Keratinocyte (primary cell): ENCODE results near the gene PIK3AP1. TPM values are rescaled to one million over a fixed set of nuclear protein-coding genes. Genes with fewer than 3 reads are reported as not detected.

Experiments used
- DNase-seq: peaks from one replicate; pipeline ENCODE4 v3.0.0-alpha.2; 2011; ENCODE audit warnings: low read depth, missing footprints, low spot score
- FAIRE-seq: peaks from 2 replicates; lab custom pipeline; 2011; peaks lifted over from hg19 to GRCh38; lab: Jason Lieb, UNC
- H2AFZ ChIP-seq: 2 replicates; pipeline ENCODE4 v1.6.0; 2012; ENCODE audit warnings: low read length, control low read depth, inconsistent platforms; ENCODE audit not compliant: control insufficient read depth
- H3K27ac ChIP-seq: 2 replicates; pipeline ENCODE4 v1.5.1; 2011; ENCODE audit warnings: low read length; ENCODE audit not compliant: control insufficient read depth, insufficient read depth
- H3K27me3 ChIP-seq: 3 replicates; pipeline ENCODE4 v1.6.0; 2011; ENCODE audit warnings: low read length; ENCODE audit not compliant: control insufficient read depth, insufficient read depth; ENCODE audit errors: extremely low read depth
- H3K36me3 ChIP-seq, 2 experiments: 2 replicates in 1 of 2; 3 replicates in 1 of 2; pipeline ENCODE4 v1.5.1; 2011; ENCODE audit warnings: low read length in 2 of 2, mild to moderate bottlenecking in 1 of 2; ENCODE audit not compliant: control insufficient read depth in 2 of 2, insufficient read depth in 2 of 2; ENCODE audit errors: extremely low read depth in 1 of 2
- H3K4me1 ChIP-seq: 3 replicates; pipeline ENCODE4 v1.5.1; 2011; ENCODE audit warnings: low read length; ENCODE audit not compliant: control insufficient read depth, insufficient read depth; ENCODE audit errors: extremely low read depth
- H3K4me2 ChIP-seq: 3 replicates; pipeline ENCODE4 v1.6.0; 2011; ENCODE audit warnings: low read depth, low read length; ENCODE audit not compliant: control insufficient read depth, insufficient read depth; ENCODE audit errors: extremely low read depth
- H3K4me3 ChIP-seq, 3 experiments: fragments of 200-600 bp in 1 of 3; sonication (generic) in 1 of 3; 2 replicates in 2 of 3; 3 replicates in 1 of 3; pipeline ENCODE4 v1.5.1; 2011 to 2016; ENCODE audit warnings: low read length in 3 of 3, mild to moderate bottlenecking in 3 of 3, control low read depth in 2 of 3, inconsistent platforms in 1 of 3, low read depth in 1 of 3, mixed read lengths in 1 of 3, mixed run types in 1 of 3, moderate library complexity in 1 of 3; ENCODE audit not compliant: control insufficient read depth in 2 of 3, insufficient read depth in 2 of 3; ENCODE audit errors: extremely low read depth in 1 of 3
- H3K79me2 ChIP-seq: 2 replicates; pipeline ENCODE4 v1.6.0; 2012; ENCODE audit warnings: low read length; ENCODE audit not compliant: control insufficient read depth, insufficient read depth
- H3K9ac ChIP-seq: 3 replicates; pipeline ENCODE4 v1.6.0; 2011; ENCODE audit warnings: low read length; ENCODE audit not compliant: control insufficient read depth, insufficient read depth; ENCODE audit errors: extremely low read depth
- H3K9me1 ChIP-seq: 3 replicates; pipeline ENCODE4 v1.6.0; 2011; ENCODE audit warnings: low read length; ENCODE audit not compliant: control insufficient read depth, insufficient read depth; ENCODE audit errors: extremely low read depth
- H3K9me3 ChIP-seq: 2 replicates; pipeline ENCODE4 v1.5.1; 2012; ENCODE audit warnings: low read depth, low read length; ENCODE audit not compliant: control insufficient read depth
- H4K20me1 ChIP-seq: 3 replicates; pipeline ENCODE4 v1.6.0; 2011; ENCODE audit warnings: low read length; ENCODE audit not compliant: control insufficient read depth, insufficient read depth; ENCODE audit errors: extremely low read depth
- EZH2 ChIP-seq: IDR thresholded peaks from one replicate; pipeline ENCODE4 v1.6.1; 2012; ENCODE audit warnings: inconsistent platforms, mild to moderate bottlenecking, low read length, moderate library complexity
- dilution Hi-C: fragments of 300-500 bp; cut with MboI; formaldehyde crosslinking; loops from one replicate; pipeline ENCODE4 v1.7.0; 2020; ENCODE audit warnings: low sequenced_read_pairs; ENCODE audit not compliant: extremely low pct_ligation_motif_present
- polyA plus RNA-seq, 5 experiments: library from polyadenylated mRNA; depleted of rRNA in 3 of 5; stranded (reverse) in 3 of 5; stranded (forward) in 1 of 5; unstranded in 1 of 5; fragments of >200 nt; gene quantifications; 1 replicate in 1 of 5; 2 replicates in 3 of 5; 3 replicates in 1 of 5; pipeline versions ENCODE4 v1.2.1 to v1.2.3, GENCODE V29; 2011 to 2012; ENCODE audit warnings: missing spikeins in 2 of 5, low read depth in 1 of 5, low replicate concordance in 1 of 5
- TF ChIP-seq, protein P1 (sequence below), 3 experiments: IDR thresholded peaks in 1 of 3; conservative IDR thresholded peaks in 1 of 3; optimal IDR thresholded peaks in 1 of 3; 2 replicates in 2 of 3; 3 replicates in 1 of 3; pipeline versions ENCODE3 to v1.5.1; 2011; ENCODE audit warnings: low read length in 3 of 3, mild to moderate bottlenecking in 3 of 3, moderate library complexity in 2 of 3, control low read depth in 1 of 3, inconsistent platforms in 1 of 3; ENCODE audit not compliant: insufficient read depth in 2 of 3; ENCODE audit errors: extremely low read depth in 1 of 3

PIK3AP1 gene
- polyA plus RNA-seq, 1 donor (not counting 4 experiments of a cell fraction or from before 2014, with no cell fraction given) = not detected

DNA sequence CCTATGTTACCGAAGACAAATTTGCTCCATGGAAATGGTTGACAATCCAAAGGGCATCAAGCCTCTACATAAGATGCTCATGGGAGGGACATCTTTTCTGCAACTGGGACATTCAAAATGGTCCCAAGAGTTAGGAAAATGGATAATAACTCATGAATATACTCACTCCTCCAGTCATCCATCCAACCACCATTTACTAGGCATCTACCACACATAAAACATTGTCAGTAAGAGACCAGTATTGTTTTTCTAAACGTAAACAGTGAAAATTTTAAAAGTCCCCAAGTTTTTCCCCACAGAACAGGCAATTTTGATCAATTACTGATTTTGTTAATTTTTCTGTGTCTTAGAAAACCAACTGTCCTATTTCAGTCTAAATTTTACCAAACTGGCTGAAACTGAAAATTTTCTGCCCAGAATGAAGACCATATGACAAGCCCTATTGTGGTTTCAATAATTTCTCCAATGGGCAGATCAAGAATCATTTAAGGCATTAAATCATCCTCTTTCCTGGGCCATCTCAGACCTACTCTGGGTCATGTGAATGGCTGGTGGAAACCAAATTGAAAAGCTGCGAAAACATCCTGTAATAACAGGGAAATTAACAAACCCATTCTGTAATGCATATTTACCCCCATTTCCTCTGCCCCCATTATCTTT, 24.2 kb downstream of the PIK3AP1 start:
- Histone ChIP-seq H4K20me1 (no peaks in the 10 kb centered on the region), H3K9ac (no peak overlapping the region), H3K27me3 (no peaks in the 10 kb centered on the region), H3K9me1 (no peaks in the 10 kb centered on the region), H3K4me2 (no peak overlapping the region), H3K4me3 (no peak overlapping the region), H3K79me2 (no peaks in the 10 kb centered on the region), H3K9me3 (no peaks in the 10 kb centered on the region), H3K36me3 (no peaks in the 10 kb centered on the region), H3K27ac (no peak overlapping the region), H3K4me1 (no peaks in the 10 kb centered on the region), H2AFZ (no peak overlapping the region)
- TF ChIP-seq, protein P1, sequence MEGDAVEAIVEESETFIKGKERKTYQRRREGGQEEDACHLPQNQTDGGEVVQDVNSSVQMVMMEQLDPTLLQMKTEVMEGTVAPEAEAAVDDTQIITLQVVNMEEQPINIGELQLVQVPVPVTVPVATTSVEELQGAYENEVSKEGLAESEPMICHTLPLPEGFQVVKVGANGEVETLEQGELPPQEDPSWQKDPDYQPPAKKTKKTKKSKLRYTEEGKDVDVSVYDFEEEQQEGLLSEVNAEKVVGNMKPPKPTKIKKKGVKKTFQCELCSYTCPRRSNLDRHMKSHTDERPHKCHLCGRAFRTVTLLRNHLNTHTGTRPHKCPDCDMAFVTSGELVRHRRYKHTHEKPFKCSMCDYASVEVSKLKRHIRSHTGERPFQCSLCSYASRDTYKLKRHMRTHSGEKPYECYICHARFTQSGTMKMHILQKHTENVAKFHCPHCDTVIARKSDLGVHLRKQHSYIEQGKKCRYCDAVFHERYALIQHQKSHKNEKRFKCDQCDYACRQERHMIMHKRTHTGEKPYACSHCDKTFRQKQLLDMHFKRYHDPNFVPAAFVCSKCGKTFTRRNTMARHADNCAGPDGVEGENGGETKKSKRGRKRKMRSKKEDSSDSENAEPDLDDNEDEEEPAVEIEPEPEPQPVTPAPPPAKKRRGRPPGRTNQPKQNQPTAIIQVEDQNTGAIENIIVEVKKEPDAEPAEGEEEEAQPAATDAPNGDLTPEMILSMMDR (optimal IDR thresholded peaks at IDR 0.05 in 1 of 3, IDR thresholded peaks at IDR 0.05 in 1 of 3, conservative IDR thresholded peaks at IDR 0.05 in 1 of 3; ENCODE audit: extremely low read depth in 1 of 3, insufficient read depth in 2 of 3, low read length in 3 of 3) = no peak
- no peak for TF ChIP-seq EZH2
- FAIRE-seq = no peak
- no peak for DNase-seq
- dilution Hi-C loops = no loop called here

DNA sequence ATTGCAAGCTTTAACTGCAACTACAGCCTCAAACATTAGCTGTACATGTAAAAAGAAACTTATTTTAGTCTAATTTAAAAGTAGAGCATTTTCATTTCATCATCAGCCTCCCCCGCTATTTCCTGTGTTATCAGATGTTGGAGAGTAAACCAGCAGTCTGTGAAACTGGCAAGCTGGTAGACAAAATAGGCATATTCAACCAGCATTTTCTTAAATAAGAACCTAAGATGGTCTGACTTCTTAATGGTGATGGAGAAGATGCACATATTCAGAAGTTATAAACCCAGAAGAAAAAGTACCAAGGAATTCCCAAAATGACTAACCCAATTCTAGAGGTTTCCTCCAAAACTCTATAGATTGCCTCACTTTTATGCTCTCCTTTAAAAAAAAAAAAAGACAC, 24.9 kb downstream of the PIK3AP1 start:
- Histone ChIP-seq H3K9me3 (no peaks in the 10 kb centered on the region), H2AFZ (no peak overlapping the region)

More for the DNA sequence above, 24.9 kb downstream of the PIK3AP1 start:
- TF ChIP-seq, protein P1 (optimal IDR thresholded peaks at IDR 0.05 in 1 of 3, IDR thresholded peaks at IDR 0.05 in 1 of 3, conservative IDR thresholded peaks at IDR 0.05 in 1 of 3; ENCODE audit: extremely low read depth in 1 of 3, insufficient read depth in 2 of 3, low read length in 3 of 3) = no peak
- no peak for TF ChIP-seq EZH2
- Histone ChIP-seq H3K4me3 (no peak overlapping the region), H4K20me1 (no peaks in the 10 kb centered on the region), H3K9ac (no peak overlapping the region), H3K79me2 (no peaks in the 10 kb centered on the region), H3K4me1 (no peaks in the 10 kb centered on the region), H3K4me2 (no peak overlapping the region), H3K9me1 (no peaks in the 10 kb centered on the region), H3K27ac (no peak overlapping the region), H3K36me3 (no peaks in the 10 kb centered on the region), H3K27me3 (no peaks in the 10 kb centered on the region)
- no peak for DNase-seq
- no peak for FAIRE-seq
- dilution Hi-C loops = no loop called here
